ENCODE results near the gene DIAPH2.

DIAPH2 gene

GRCh38 chrX:97479106-97479890, 794.7 kb downstream of the DIAPH2 start:
- no peak for DNase-seq
- TF ChIP-seq CTCF (IDR thresholded peaks at IDR 0.05): no peak
- no peaks in the 10 kb centered on the region for H3K27me3 ChIP-seq
- H3K4me1 ChIP-seq: no peaks in the 10 kb centered on the region
- intact Hi-C loops (cut with DNase I; ENCODE audit: low total_unique reads): no loop called here
- H3K9me3 ChIP-seq: no peaks in the 10 kb centered on the region
- H3K27ac ChIP-seq: no peak overlapping the region
- no peaks in the 10 kb centered on the region for H3K36me3 ChIP-seq
- no peak overlapping the region for H3K4me3 ChIP-seq

- Histone ChIP-seq H3K27me3 (no peaks in the 10 kb centered on the region), H3K9me3 (no peaks in the 10 kb centered on the region), H3K27ac (no peak overlapping the region), H3K36me3 (no peaks in the 10 kb centered on the region), H3K4me1 (no peaks in the 10 kb centered on the region), H3K4me3 (no peak overlapping the region)
- DNase-seq: no peak
- intact Hi-C loops (cut with DNase I; ENCODE audit: low total_unique reads): no loop called here
- no peak for TF ChIP-seq CTCF (IDR thresholded peaks at IDR 0.05)
Observed at GRCh38 chrX:97481228-97481627, 796.6 kb downstream of the DIAPH2 start.

GRCh38 chrX:97482666-97483300, 798.1 kb downstream of the DIAPH2 start:
- intact Hi-C loops (cut with DNase I; ENCODE audit: low total_unique reads): no loop called here
- no peak overlapping the region for H3K27ac ChIP-seq
- no peaks in the 10 kb centered on the region for H3K9me3 ChIP-seq
- H3K4me3 ChIP-seq: no peak overlapping the region
- H3K4me1 ChIP-seq: no peaks in the 10 kb centered on the region
- no peak for TF ChIP-seq CTCF (IDR thresholded peaks at IDR 0.05)
- H3K36me3 ChIP-seq: no peaks in the 10 kb centered on the region
- no peaks in the 10 kb centered on the region for H3K27me3 ChIP-seq
- no peak for DNase-seq

GRCh38 chrX:97490656-97491055, 806.0 kb downstream of the DIAPH2 start:
- intact Hi-C loops (cut with DNase I; ENCODE audit: low total_unique reads): no loop called here
- Histone ChIP-seq H3K9me3 (no peaks in the 10 kb centered on the region), H3K36me3 (no peaks in the 10 kb centered on the region), H3K4me1 (no peaks in the 10 kb centered on the region), H3K27ac (no peak overlapping the region), H3K27me3 (no peaks in the 10 kb centered on the region), H3K4me3 (no peak overlapping the region)
- no peak for DNase-seq
- TF ChIP-seq CTCF (IDR thresholded peaks at IDR 0.05): no peak

- no peaks in the 10 kb centered on the region for H3K36me3 ChIP-seq
- H3K27me3 ChIP-seq: no peaks in the 10 kb centered on the region
- no peaks in the 10 kb centered on the region for H3K4me1 ChIP-seq
- no peak overlapping the region for H3K27ac ChIP-seq
- H3K4me3 ChIP-seq: no peak overlapping the region
- TF ChIP-seq CTCF (IDR thresholded peaks at IDR 0.05): no peak
- intact Hi-C loops (cut with DNase I; ENCODE audit: low total_unique reads): no loop called here
- DNase-seq: no peak
- H3K9me3 ChIP-seq: peaks cover 0 to 4% (median 0%) of the 10 kb centered on the region in 3 donors
Observed at GRCh38 chrX:97494756-97495372, 810.2 kb downstream of the DIAPH2 start.
